Stimulated activated CD8-positive, alpha-beta memory T cell treated with anti-CD3 and anti-CD28 coated beads, Interleukin-12 subunit alpha, Interleukin-12 subunit beta, amount 100 ng/mL, for 24 hours (primary cell): ENCODE results near the gene SPRN.
"Not testable (repeated sequence)": the region's sequence is repeated elsewhere in the genome, so short reads cannot be mapped to it uniquely, and the experiment has no call there.

Experiments used
- DNase-seq: peaks from one replicate; pipeline ENCODE4 v3.0.0-alpha.2; 2020; ENCODE audit errors: extremely low read depth

SPRN gene

DNA sequence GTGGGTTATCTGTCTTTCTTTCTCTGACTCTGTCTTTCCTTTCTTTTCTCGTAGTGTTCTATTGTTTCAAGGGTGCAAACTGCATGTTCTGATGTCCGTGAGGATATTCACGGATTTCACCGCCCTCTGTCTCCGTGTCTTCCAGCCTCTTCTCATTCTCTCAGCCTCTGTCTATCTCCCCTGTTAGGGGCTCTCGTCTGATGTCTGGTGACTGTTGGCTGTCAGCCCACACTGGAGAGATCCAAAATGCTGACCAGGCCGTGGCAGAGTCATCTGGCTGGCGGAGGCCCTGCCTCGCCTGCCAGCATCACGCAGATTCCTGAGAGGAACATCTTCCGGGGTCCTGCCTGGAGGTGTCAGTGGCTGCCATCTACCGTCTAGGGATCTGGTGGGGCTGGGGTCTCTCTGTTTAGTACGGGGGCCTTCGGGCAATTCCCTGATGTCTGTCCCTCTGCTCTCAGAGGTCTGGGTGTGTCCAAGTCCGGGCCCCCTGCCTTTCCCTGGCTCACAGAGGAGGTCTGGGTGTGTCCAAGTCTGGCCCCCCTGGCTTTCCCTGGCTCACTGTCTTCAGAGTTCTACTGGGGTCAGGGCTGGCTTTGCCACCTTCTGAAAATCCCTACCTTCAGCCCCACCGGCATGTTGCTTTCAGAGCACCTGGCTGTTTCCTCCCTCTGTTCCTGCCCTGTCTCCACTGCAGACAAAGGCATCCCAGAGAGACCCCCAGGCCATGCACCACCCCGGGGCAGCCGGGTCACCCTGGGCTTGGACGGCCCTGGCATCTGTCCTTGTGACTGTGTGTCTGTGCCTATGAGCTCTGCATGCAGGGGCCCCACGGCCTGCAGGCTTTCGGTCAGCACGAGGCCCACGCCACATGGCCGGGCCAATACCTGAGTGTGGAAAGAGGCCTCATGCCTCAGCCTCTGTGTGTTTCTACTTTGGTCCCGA, 15.4 kb upstream of the SPRN start:
- DNase-seq = no peak

GRCh38 chr10:133438711-133439273, 14.4 kb upstream of the SPRN start:
- no peak for DNase-seq

DNA sequence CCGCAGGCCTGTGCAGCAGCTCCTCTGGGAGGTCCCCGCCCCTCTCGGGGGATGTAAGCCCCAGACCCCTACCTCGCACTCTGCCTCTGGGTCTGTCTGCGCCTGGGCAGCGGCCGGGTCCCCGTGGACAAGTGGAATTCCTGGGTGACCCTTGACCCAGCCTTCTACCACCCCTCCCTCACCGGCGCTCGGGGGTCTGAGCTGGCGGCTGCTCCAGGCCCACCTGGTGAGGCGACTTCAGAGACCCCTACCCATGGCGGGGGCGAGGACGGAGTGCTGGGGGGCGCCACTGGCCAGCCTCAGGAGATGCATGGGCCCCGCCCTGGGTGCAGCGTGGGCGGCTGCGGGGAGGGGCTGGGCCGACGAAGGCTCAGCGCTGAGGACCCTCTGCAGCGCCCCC, 8.4 kb upstream of the SPRN start:
- not testable (repeated sequence) for DNase-seq

- not testable (repeated sequence) for DNase-seq
Measured at GRCh38 chr10:133431888-133432613, 7.6 kb upstream of the SPRN start.

GRCh38 chr10:133429571-133429970, 5.1 kb upstream of the SPRN start:
- not testable (repeated sequence) for DNase-seq

- DNase-seq = not testable (repeated sequence)
Measured at GRCh38 chr10:133424102-133424501, 323 bp downstream of the SPRN start.

DNA sequence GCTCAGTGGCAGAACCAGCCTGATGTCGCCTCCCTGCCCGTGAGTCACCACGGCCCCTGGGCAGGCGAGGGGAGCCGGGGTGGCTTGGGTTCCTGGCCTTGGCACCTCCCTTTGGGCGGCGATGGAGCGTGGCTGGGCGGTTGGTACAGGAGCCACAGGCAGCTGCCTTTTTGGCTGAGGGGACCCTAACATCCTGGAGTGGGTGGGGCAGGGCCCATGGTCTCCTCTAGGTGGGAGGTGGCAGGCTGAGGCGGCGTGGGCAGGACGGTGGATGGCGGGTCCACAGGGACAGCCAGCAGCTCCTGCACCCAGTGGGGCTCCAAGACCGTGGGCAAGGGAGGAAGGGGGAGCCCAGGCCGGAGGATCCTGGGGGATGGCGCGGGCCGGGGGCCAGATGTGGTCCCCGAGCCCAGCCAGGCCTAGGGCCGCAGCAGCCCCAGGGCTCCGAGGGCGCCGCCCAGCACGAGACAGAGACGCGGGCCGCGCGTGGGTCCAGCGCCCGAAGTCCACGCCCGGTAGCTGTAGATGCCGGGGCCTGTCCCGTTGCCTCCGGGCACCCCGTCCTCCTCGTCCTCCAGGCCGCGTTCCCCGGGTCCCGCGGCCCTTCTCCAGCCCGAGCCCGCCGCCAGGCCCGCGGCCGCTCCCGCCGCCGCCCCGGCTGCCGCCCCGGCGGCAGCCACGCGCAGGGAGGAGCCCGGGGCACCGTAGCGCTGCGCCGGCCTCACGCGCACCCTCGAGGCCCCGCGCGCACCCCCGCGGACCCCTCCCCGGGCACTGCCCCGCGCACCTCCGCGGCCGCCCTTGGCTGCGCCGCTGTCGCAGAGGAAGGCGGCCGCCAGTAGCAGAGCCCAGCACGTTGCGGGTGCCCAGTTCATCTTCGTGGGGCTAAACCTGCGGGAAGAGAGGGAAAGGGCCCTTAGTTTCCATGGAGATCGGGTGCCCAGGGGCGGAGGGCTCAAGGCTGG, 1.3 kb downstream of the SPRN start:
- no peak for DNase-seq

DNA sequence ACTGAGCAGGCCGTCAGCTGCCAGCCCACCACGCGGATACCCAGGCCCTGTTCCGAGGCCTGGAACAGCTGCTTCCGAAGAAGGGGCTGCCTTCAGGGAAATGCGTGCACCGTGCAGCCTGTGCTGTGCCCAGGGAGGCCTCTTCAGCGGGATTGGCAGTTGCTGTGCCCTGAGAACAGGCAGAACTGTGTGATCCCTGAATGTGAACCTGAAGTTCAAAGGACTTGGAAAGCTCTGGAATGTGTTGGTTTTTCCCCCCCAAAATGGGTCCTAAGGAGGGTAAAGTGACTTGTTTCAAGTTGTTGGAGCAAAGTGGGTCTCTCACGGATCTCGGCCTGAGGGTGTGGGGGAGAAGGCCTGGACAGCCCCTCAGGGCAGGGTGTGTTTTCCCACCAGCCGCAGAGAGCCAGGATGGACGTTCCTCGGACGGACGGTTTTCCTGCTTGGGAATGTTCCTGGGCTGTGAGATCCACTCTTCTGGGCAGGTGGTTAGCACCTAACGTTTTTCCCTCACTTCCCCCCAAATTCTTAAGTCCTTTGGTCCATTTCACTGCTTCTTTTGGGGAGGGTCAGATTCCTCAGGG, 2.1 kb downstream of the SPRN start:
- DNase-seq = no peak

GRCh38 chr10:133421336-133422222, 2.8 kb downstream of the SPRN start:
- DNase-seq = no peak

GRCh38 chr10:133420579-133420978, 3.8 kb downstream of the SPRN start:
- no peak for DNase-seq

GRCh38 chr10:133420028-133420427, 4.4 kb downstream of the SPRN start:
- DNase-seq = no peak

- no peak for DNase-seq
Measured at GRCh38 chr10:133419211-133419950, 5.0 kb downstream of the SPRN start.

DNA sequence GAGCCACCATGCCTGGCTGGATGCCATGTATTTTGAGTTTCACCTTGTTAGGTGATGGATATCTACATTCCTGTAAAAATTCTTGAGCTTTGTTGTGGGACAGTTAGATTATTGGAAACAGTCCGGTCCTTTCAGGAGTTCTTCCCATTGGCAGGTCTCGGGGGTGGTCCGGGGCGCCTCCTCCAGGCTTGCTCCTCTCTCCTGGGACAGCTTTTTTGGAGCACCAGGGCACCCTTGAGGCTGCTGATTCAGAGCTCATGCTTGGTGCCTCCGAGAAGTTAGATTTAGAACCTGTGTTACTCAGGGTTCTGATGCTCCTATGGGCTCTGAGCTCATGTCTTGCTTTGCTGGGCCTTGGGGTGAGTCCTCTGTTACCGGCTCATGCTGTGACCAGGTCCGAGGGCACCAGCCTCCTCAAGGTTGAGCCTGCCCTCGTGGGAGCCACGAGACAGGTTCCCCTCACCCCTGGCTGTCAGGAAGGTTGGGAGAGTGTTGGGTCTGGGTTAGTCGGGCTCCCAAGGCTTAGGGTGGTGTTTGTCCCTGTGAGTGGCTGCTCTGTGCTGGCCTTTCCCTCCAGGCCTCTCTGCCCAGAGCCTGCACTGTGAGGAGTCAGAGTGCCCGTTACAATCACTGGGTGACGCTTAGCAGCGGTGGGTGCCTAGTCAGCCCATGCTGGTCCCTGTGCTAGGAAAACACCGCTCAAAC, 6.0 kb downstream of the SPRN start:
- DNase-seq = no peak

- no peak for DNase-seq
Measured at GRCh38 chr10:133415752-133416151, 8.7 kb downstream of the SPRN start.

- not testable (repeated sequence) for DNase-seq
Measured at GRCh38 chr10:133414401-133414800, 10.0 kb downstream of the SPRN start.

DNA sequence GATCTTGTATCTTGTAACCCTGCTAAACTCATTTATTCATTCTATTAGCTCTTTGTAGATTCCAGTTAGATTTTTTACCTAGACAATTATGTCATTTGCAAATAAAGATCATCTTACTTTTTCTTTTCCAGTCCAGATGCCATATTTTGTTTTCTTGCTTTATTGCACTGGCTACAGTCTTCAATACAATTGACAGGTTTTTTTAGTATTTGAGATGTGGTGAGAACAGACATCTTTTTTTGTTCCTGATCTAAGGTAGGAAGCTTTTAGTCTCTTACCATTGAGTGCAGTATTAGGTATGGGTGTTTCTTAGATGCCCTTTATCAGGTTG, 12.1 kb downstream of the SPRN start:
- DNase-seq = no peak

- DNase-seq = no peak
Measured at GRCh38 chr10:133411523-133412380, 12.7 kb downstream of the SPRN start.
